Measurements from ENCODE around the gene TRAPPC12.

The TRAPPC12 gene

GRCh38 chr2:3387011-3387410, 7.5 kb downstream of the TRAPPC12 start:
- no peak for TF ChIP-seq CTCF (IDR thresholded peaks at IDR 0.05; ENCODE audit: borderline replicate concordance, insufficient read depth, low read depth, low read length)
- no peak overlapping the region for H3K4me3 ChIP-seq (ENCODE audit: low read depth, low read length)

- H3K4me3 ChIP-seq (ENCODE audit: low read depth, low read length) = no peak overlapping the region
- TF ChIP-seq CTCF (IDR thresholded peaks at IDR 0.05; ENCODE audit: borderline replicate concordance, insufficient read depth, low read depth, low read length) = no peak
These were observed 8.3 kb downstream of the TRAPPC12 start for GRCh38 chr2:3387644-3388411.

GRCh38 chr2:3388412-3388738, 8.9 kb downstream of the TRAPPC12 start:
- TF ChIP-seq CTCF (IDR thresholded peaks at IDR 0.05; ENCODE audit: borderline replicate concordance, insufficient read depth, low read depth, low read length) = no peak
- no peak overlapping the region for H3K4me3 ChIP-seq (ENCODE audit: low read depth, low read length)

GRCh38 chr2:3389193-3389592, 9.7 kb downstream of the TRAPPC12 start:
- H3K4me3 ChIP-seq (ENCODE audit: low read depth, low read length) = no peak overlapping the region
- no peak for TF ChIP-seq CTCF (IDR thresholded peaks at IDR 0.05; ENCODE audit: borderline replicate concordance, insufficient read depth, low read depth, low read length)

GRCh38 chr2:3390041-3390440, 10.5 kb downstream of the TRAPPC12 start:
- no peak overlapping the region for H3K4me3 ChIP-seq (ENCODE audit: low read depth, low read length)
- no peak for TF ChIP-seq CTCF (IDR thresholded peaks at IDR 0.05; ENCODE audit: borderline replicate concordance, insufficient read depth, low read depth, low read length)

GRCh38 chr2:3392216-3392615, 12.7 kb downstream of the TRAPPC12 start:
- no peak overlapping the region for H3K4me3 ChIP-seq (ENCODE audit: low read depth, low read length)
- TF ChIP-seq CTCF (IDR thresholded peaks at IDR 0.05; ENCODE audit: borderline replicate concordance, insufficient read depth, low read depth, low read length) = no peak

- no peak overlapping the region for H3K4me3 ChIP-seq (ENCODE audit: low read depth, low read length)
- no peak for TF ChIP-seq CTCF (IDR thresholded peaks at IDR 0.05; ENCODE audit: borderline replicate concordance, insufficient read depth, low read depth, low read length)
These were observed 17.5 kb downstream of the TRAPPC12 start for GRCh38 chr2:3396920-3397559.

Data from GM12875 (cell line).